Lower leg skin (tissue), 4 donors: Measurements from ENCODE around the gene PCNX1. TPM values are rescaled to one million over a fixed set of nuclear protein-coding genes. Genes with fewer than 3 reads are reported as not detected.
"Not testable (repeated sequence)": the region's sequence is repeated elsewhere in the genome, so short reads cannot be mapped to it uniquely, and the experiment has no call there.

Source experiments
- DNase-seq, 2 donors: peaks; one replicate each; pipeline ENCODE4 v3.0.0-alpha.2; 2019; ENCODE audit warnings: low spot score in 2 of 2
- H3K4me3 ChIP-seq: fragments of 200-600 bp; sonication (generic); 2 replicates; pipeline ENCODE4 v1.5.1; 2017; ENCODE audit warnings: mild to moderate bottlenecking, low read depth; ENCODE audit not compliant: poor library complexity, severe bottlenecking
- CTCF ChIP-seq, 3 donors: fragments of 450-650 bp; IDR thresholded peaks; one replicate each; pipeline ENCODE4 v1.5.1; 2016; ENCODE audit warnings: antibody characterized with exemption in 3 of 3, mild to moderate bottlenecking in 3 of 3, moderate library complexity in 2 of 3
- POLR2A ChIP-seq, 2 donors: fragments of 450-650 bp; IDR thresholded peaks; one replicate each; pipeline ENCODE4 v1.6.1; 2016 to 2017; ENCODE audit warnings: antibody characterized with exemption in 2 of 2, mild to moderate bottlenecking in 1 of 2, moderate library complexity in 1 of 2
- WGBS, 2 donors: methylation state at CpG; one replicate each; pipeline ENCODE4 v1.1.5; 2018; 5-methylcytosine and 5-hydroxymethylcytosine counted together
- intact Hi-C: fragments of 100-400 bp; cut with DNase I; formaldehyde crosslinking; loops from one replicate; pipeline ENCODE4 v1.15.0; 2023; ENCODE audit warnings: low total_unique reads
- total RNA-seq, 4 donors: library from RNA; depleted of rRNA; stranded (reverse); fragments of >200 nt; gene quantifications; one replicate each; pipeline ENCODE4 v1.1.0, GENCODE V29; 2016

The PCNX1 gene
- total RNA-seq, 4 donors from 2014 or later = 14.7 to 29.4 (median 25.6) TPM

GRCh38 chr14:71122866-71123565 lies 215.8 kb downstream of the PCNX1 start:
- WGBS, 2 donors = 83 to 89% methylated on average over 2 of the region's 2 CpGs
- intact Hi-C loops = no loop called here
- no peak for DNase-seq
- no peak for TF ChIP-seq POLR2A (IDR thresholded peaks at IDR 0.05)
- no peak for TF ChIP-seq CTCF (IDR thresholded peaks at IDR 0.05)
- H3K4me3 ChIP-seq = no peak overlapping the region

GRCh38 chr14:71123579-71124135 lies 216.4 kb downstream of the PCNX1 start:
- DNase-seq = no peak
- WGBS, 2 donors = 94% methylated on average over 4 of the region's 4 CpGs
- TF ChIP-seq CTCF (IDR thresholded peaks at IDR 0.05) (no peak), POLR2A (IDR thresholded peaks at IDR 0.05) (no peak)
- no peak overlapping the region for H3K4me3 ChIP-seq
- intact Hi-C loops = no loop called here

- 95% methylated on average over 9 of the region's 9 CpGs for WGBS, 2 donors
- DNase-seq, H3K4me3 ChIP-seq, intact Hi-C loops: not testable (repeated sequence)
Observed at GRCh38 chr14:71129716-71130490, 222.6 kb downstream of the PCNX1 start.

GRCh38 chr14:71130491-71131179 lies 223.4 kb downstream of the PCNX1 start:
- no peak for TF ChIP-seq CTCF (IDR thresholded peaks at IDR 0.05)
- no peak for DNase-seq
- intact Hi-C loops = no loop called here
- WGBS, 2 donors = 63 to 66% methylated on average over 11 of the region's 11 CpGs
- H3K4me3 ChIP-seq = no peak overlapping the region

- no peak overlapping the region for H3K4me3 ChIP-seq
- DNase-seq = no peak
- 93% methylated on average over 8 of the region's 8 CpGs for WGBS, 2 donors
- no peak for TF ChIP-seq POLR2A (IDR thresholded peaks at IDR 0.05)
- TF ChIP-seq CTCF (IDR thresholded peaks at IDR 0.05) = no peak
- intact Hi-C loops = no loop called here
Observed at GRCh38 chr14:71133296-71133695, 226.0 kb downstream of the PCNX1 start.

- intact Hi-C loops = loop anchor here (5.0 kb wide), 1 partner anchor 617 kb away; no protein-coding TSS in a partner anchor
- 94 to 97% methylated on average over 2 of the region's 2 CpGs for WGBS, 2 donors
- TF ChIP-seq POLR2A (IDR thresholded peaks at IDR 0.05) (no peak), CTCF (IDR thresholded peaks at IDR 0.05) (no peak)
- no peak overlapping the region for H3K4me3 ChIP-seq
- peak in 1 of 2 donors; percentile 56 for DNase-seq
Observed at GRCh38 chr14:71135496-71135895, 228.2 kb downstream of the PCNX1 start.
